Measurements from ENCODE around the gene PLA2G5.

DNA sequence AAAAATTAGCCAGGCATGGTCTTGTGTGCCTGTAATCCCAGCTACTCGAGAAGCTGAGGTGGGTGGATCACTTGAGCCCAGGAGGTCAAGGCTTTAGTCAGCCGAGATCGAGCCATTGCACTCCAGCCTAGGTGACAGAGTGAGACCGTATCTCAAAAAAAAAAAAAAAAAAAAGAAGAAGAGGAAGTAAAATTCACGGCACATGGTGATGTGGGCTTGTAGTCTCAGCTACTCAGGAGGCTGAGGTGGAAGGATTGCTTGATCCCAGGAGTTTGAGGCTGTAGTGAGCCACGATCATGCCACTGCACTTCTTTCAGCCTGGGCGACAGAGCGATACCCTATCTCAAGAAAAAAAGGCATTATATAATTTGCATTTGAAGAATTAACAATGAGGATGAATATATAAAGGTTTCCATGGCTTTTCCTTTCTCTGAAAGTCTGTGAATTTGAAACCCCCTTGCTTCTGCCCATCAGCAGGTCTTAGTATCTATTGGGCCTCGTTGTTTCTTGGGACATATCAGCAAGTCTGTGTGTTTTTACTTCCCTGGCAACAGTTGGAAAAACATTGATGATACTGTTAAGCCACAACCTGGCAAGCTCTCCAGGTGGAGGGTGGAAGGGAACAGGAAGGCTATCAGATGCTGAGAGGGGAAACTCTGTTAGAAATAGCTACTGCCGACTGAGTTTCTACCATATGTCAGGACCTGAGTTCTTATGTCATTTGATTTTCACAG is 53.9 kb downstream of the PLA2G5 start:
- TF ChIP-seq, protein P1, sequence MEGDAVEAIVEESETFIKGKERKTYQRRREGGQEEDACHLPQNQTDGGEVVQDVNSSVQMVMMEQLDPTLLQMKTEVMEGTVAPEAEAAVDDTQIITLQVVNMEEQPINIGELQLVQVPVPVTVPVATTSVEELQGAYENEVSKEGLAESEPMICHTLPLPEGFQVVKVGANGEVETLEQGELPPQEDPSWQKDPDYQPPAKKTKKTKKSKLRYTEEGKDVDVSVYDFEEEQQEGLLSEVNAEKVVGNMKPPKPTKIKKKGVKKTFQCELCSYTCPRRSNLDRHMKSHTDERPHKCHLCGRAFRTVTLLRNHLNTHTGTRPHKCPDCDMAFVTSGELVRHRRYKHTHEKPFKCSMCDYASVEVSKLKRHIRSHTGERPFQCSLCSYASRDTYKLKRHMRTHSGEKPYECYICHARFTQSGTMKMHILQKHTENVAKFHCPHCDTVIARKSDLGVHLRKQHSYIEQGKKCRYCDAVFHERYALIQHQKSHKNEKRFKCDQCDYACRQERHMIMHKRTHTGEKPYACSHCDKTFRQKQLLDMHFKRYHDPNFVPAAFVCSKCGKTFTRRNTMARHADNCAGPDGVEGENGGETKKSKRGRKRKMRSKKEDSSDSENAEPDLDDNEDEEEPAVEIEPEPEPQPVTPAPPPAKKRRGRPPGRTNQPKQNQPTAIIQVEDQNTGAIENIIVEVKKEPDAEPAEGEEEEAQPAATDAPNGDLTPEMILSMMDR (IDR thresholded peaks at IDR 0.05): no peak
- TF ChIP-seq POLR2A (IDR thresholded peaks at IDR 0.05): no peak
